Renal cortical epithelial cell (primary cell): ENCODE results near the gene OR2D3. TPM values are rescaled to one million over a fixed set of nuclear protein-coding genes. Genes with fewer than 3 reads are reported as not detected.
"Not testable (repeated sequence)": the region's sequence is repeated elsewhere in the genome, so short reads cannot be mapped to it uniquely, and the experiment has no call there.

ENCODE experiments used
- DNase-seq: peaks from one replicate; pipeline ENCODE4 v3.0.0-alpha.2; 2011; ENCODE audit warnings: low read depth
- total RNA-seq: library from RNA; depleted of rRNA; stranded (reverse); fragments of >200 nt; gene quantifications from 2 replicates; pipeline ENCODE4 v1.2.3, GENCODE V29; 2014

OR2D3 gene
- total RNA-seq, 1 donor from 2014 or later, result not detected

GRCh38 chr11:6927030-6927617 is 6.3 kb downstream of the OR2D3 start:
- no peak for DNase-seq

- no peak for DNase-seq
These were observed 8.1 kb downstream of the OR2D3 start for GRCh38 chr11:6928916-6929315.

- DNase-seq, result no peak
These were observed 10.4 kb downstream of the OR2D3 start for GRCh38 chr11:6931146-6931713.

GRCh38 chr11:6932145-6932544 is 11.3 kb downstream of the OR2D3 start:
- no peak for DNase-seq

- no peak for DNase-seq
These were observed 21.2 kb downstream of the OR2D3 start for GRCh38 chr11:6941970-6942369.

- no peak for DNase-seq
These were observed 22.3 kb downstream of the OR2D3 start for GRCh38 chr11:6943131-6943530.

GRCh38 chr11:6954248-6954647 is 33.4 kb downstream of the OR2D3 start:
- not testable (repeated sequence) for DNase-seq

- DNase-seq, result no peak
These were observed 41.3 kb downstream of the OR2D3 start for GRCh38 chr11:6962141-6962540.

- DNase-seq, result no peak
These were observed 41.9 kb downstream of the OR2D3 start for GRCh38 chr11:6962673-6963072.

GRCh38 chr11:6968816-6969215 is 48.0 kb downstream of the OR2D3 start:
- DNase-seq, result no peak

- DNase-seq, result not testable (repeated sequence)
These were observed 49.1 kb downstream of the OR2D3 start for GRCh38 chr11:6969854-6970253.

Other genes starting within 250 kb of the OR2D3 start
- gene MRPL17, start 237.7 kb upstream of the OR2D3 start, total RNA-seq, result 27.2 and 49.8 TPM in 2 replicates
- gene OR2AG2, start 149.0 kb upstream of the OR2D3 start, total RNA-seq, result 0.25 and 0.35 TPM in 2 replicates
- not detected in 2 replicates for gene OR2AG1, start 138.0 kb upstream of the OR2D3 start, total RNA-seq
- gene OR6A2, start 121.3 kb upstream of the OR2D3 start, total RNA-seq, result 0.50 TPM in 1 of 2 replicates, not detected in the other
- gene OR10A5, start 75.3 kb upstream of the OR2D3 start, total RNA-seq, result not detected in 2 replicates
- gene OR10A2, start 57.9 kb upstream of the OR2D3 start, total RNA-seq, result not detected in 2 replicates
- gene OR10A4, start 44.4 kb upstream of the OR2D3 start, total RNA-seq, result not detected in 2 replicates
- 0.40 TPM in 1 of 2 replicates, not detected in the other for gene OR2D2, start 28.5 kb upstream of the OR2D3 start, total RNA-seq
- 5.4 TPM in 2 replicates for gene ZNF215, start 5.4 kb downstream of the OR2D3 start, total RNA-seq
- gene ZNF214, start 99.3 kb downstream of the OR2D3 start, total RNA-seq, result 3.8 and 8.4 TPM in 2 replicates
- gene NLRP14, start 99.5 kb downstream of the OR2D3 start, total RNA-seq, result 0.10 TPM in 1 of 2 replicates, not detected in the other
- not detected in 2 replicates for gene RBMXL2, start 168.0 kb downstream of the OR2D3 start, total RNA-seq